ENCODE measurements around the gene CD44. TPM values are rescaled to one million over a fixed set of nuclear protein-coding genes. Genes with fewer than 3 reads are reported as not detected.

Gene CD44
- total and polyA plus RNA-seq, 8 donors, result 332 to 693 (median 504) TPM

- H3K27ac ChIP-seq, result peak overlapping the region in 1 of 2 donors; percentile 94
- ATAC-seq (no peak), DNase-seq (no peak)
- intact Hi-C loops (cut with DNase I), result no loop called here
- peaks cover 6 to 63% of the 10 kb centered on the region in 2 donors for H3K4me1 ChIP-seq
- TF ChIP-seq CTCF (IDR thresholded peaks at IDR 0.05), result no peak
- H3K27me3 ChIP-seq, result no peaks in the 10 kb centered on the region
- no peaks in the 10 kb centered on the region for H3K9me3 ChIP-seq
- H3K36me3 ChIP-seq, result peaks cover 0 to 76% of the 10 kb centered on the region in 2 donors
- H3K4me3 ChIP-seq, result no peak overlapping the region
These were observed 77.0 kb downstream of the CD44 start for GRCh38 chr11:35215945-35216344.

- DNase-seq (no peak), ATAC-seq (no peak)
- intact Hi-C loops (cut with DNase I), result no loop called here
- H3K27me3 ChIP-seq, result no peaks in the 10 kb centered on the region
- H3K4me3 ChIP-seq, result no peak overlapping the region
- H3K4me1 ChIP-seq, result peaks cover 6 to 56% of the 10 kb centered on the region in 2 donors
- H3K9me3 ChIP-seq, result no peaks in the 10 kb centered on the region
- H3K36me3 ChIP-seq, result peaks cover 3 to 83% of the 10 kb centered on the region in 2 donors
- H3K27ac ChIP-seq, result peak overlapping the region in 1 of 2 donors; percentile 94
- no peak for TF ChIP-seq CTCF (IDR thresholded peaks at IDR 0.05)
These were observed 78.1 kb downstream of the CD44 start for GRCh38 chr11:35216962-35217678.

GRCh38 chr11:35218956-35219355 is 80.0 kb downstream of the CD44 start:
- no peak for ATAC-seq
- Histone ChIP-seq H3K27me3 (no peaks in the 10 kb centered on the region), H3K4me3 (no peak overlapping the region), H3K36me3 (peaks cover 3 to 96% of the 10 kb centered on the region in 2 donors), H3K4me1 (peaks cover 6 to 42% of the 10 kb centered on the region in 2 donors), H3K9me3 (no peaks in the 10 kb centered on the region), H3K27ac (peak overlapping the region in 1 of 2 donors; percentile 19)
- intact Hi-C loops (cut with DNase I), result no loop called here
- DNase-seq, result no peak
- TF ChIP-seq CTCF (IDR thresholded peaks at IDR 0.05), result no peak

- no peak overlapping the region for H3K4me3 ChIP-seq
- no peak for TF ChIP-seq CTCF (IDR thresholded peaks at IDR 0.05)
- ATAC-seq, result peak; percentile 42
- DNase-seq, result peak in 2 of 4 donors; percentile 93 to 97
- no peaks in the 10 kb centered on the region for H3K27me3 ChIP-seq
- H3K4me1 ChIP-seq, result peaks cover 0 to 37% of the 10 kb centered on the region in 2 donors
- H3K36me3 ChIP-seq, result peaks cover 3 to 85% of the 10 kb centered on the region in 2 donors
- peak overlapping the region in 1 of 2 donors; percentile 38 for H3K27ac ChIP-seq
- intact Hi-C loops (cut with DNase I), result no loop called here
- H3K9me3 ChIP-seq, result no peaks in the 10 kb centered on the region
These were observed 84.4 kb downstream of the CD44 start for GRCh38 chr11:35223371-35223796.

- peaks cover 3 to 84% of the 10 kb centered on the region in 2 donors for H3K36me3 ChIP-seq
- H3K27me3 ChIP-seq, result no peaks in the 10 kb centered on the region
- no peaks in the 10 kb centered on the region for H3K9me3 ChIP-seq
- peaks cover 0 to 41% of the 10 kb centered on the region in 2 donors for H3K4me1 ChIP-seq
- TF ChIP-seq CTCF (IDR thresholded peaks at IDR 0.05), result no peak
- ATAC-seq, result no peak
- intact Hi-C loops (cut with DNase I), result no loop called here
- DNase-seq, result no peak
- H3K4me3 ChIP-seq, result no peak overlapping the region
- peak overlapping the region in 1 of 2 donors; percentile 38 for H3K27ac ChIP-seq
These were observed 85.0 kb downstream of the CD44 start for GRCh38 chr11:35223991-35224390.

Measured in left lung (tissue), 10 donors.